OCI-M2 (cell line): Measurements from ENCODE around the gene ACTL6A.

Experiments used
- DNase-seq: peaks from one replicate; lab custom pipeline; 2025; ENCODE audit not compliant: unreplicated experiment; lab: John Stamatoyannopoulos, UW

ACTL6A gene

GRCh38 chr3:179590669-179591068, 27.9 kb downstream of the ACTL6A start:
- DNase-seq: no peak

DNA sequence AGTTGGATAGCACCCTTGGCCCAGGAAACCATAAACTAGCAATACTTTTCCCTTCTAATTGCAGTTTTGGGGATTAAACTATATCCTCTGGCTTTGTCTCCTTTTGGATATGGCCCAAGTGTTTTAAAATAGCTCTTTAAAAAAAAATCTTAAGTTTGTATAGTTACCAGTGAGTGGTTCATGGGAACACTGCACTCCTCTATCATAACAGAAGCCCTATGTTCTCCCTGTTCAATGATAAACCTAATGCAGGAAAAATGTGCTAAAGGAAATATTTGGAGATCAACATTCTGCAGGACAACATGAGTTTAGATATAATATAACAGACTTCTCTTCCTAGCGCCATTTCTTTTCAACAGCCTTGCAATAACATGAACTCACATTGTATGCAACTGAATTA, 28.6 kb downstream of the ACTL6A start:
- DNase-seq: no peak

GRCh38 chr3:179599531-179599930, 36.8 kb downstream of the ACTL6A start:
- no peak for DNase-seq

GRCh38 chr3:179603321-179603720, 40.6 kb downstream of the ACTL6A start:
- DNase-seq: no peak

- no peak for DNase-seq
Observed at GRCh38 chr3:179603831-179604230, 41.1 kb downstream of the ACTL6A start.

GRCh38 chr3:179604321-179605078, 41.8 kb downstream of the ACTL6A start, which contains the start of the genes MRPL47 and NDUFB5:
Gene MRPL47, minus strand, starts transcription at chr3:179604638. Its CDS starts 14 bp downstream, at chr3:179604624.
Gene NDUFB5, plus strand, starts transcription at chr3:179604794. Its CDS starts 22 bp downstream, at chr3:179604816.
- peak; percentile 78 for DNase-seq

- no peak for DNase-seq
Observed at GRCh38 chr3:179606534-179607085, 43.9 kb downstream of the ACTL6A start.

DNA sequence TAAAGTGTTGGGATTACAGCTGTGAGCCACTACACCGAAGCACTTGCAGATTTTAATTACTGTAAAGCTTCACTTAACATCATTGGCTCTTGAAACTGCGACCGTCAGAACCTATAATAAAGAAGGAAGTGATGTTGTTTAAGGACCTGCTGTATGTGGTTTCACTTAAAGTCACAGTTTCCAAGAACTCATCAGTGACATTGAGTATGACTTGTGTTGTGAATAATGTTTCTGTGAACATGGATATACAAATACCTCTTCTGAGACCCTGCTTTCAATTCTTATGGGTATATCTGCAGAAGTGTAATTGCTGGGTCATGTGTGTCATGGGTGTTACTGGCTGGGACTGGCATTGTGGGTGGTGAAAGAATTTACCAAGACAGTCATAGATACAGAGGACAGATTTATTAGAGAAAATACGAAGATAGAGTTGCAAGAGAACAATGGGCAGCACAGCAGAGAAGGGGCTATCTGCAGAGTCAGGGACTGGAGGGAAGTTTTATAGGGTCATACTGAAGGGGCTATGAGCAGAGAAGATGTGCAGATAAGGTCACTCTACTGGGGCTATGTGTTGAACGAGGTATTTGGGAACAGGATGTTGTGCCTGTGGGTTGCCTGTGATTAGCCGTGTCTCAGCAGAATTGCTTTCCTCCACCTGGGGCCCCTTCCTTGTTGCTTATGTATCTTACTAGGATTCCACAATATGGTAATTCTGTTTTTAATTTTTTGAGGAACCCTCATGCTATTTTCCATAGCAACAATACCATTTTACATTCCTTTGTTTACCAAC, 46.4 kb downstream of the ACTL6A start:
- no peak for DNase-seq

DNA sequence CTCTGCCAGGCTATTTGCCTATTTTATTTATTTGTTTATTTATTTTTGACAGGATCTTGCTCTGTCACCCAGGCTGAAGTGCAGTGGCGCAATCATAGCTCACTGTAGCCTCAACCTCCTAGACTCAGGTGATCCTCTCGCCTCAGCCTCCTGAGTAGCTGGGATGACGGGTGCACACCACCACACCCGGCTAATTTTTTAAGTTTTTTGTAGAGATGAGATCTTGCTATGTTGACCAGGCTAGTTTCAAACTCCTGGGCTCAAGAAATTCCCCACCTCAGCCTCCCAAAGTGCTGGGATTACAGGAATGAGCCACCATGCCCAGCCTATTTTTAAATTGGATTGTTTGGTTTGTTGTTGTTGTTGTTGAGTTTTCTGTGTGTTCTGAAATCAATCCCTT, 47.3 kb downstream of the ACTL6A start:
- DNase-seq: no peak

DNA sequence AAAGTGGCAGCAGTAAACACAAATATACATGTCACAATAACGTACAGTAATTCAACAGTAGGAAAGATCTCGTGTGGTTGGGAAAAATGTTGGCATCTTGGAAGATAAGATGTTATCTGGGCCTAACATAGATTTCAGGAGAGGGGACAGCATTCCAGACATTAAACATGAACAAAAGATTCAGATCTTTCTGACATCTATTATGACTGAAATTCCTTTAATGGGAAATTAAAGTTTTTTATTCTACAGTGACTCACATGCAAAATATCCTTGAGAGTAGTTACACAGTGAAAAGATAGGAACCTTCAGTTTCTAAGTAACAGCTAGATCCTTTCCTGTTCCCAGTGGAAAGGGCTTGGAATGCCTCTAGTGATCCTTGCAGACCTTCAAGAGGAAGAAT, 51.1 kb downstream of the ACTL6A start:
- DNase-seq: no peak

GRCh38 chr3:179615458-179616173, 52.9 kb downstream of the ACTL6A start:
- no peak for DNase-seq

DNA sequence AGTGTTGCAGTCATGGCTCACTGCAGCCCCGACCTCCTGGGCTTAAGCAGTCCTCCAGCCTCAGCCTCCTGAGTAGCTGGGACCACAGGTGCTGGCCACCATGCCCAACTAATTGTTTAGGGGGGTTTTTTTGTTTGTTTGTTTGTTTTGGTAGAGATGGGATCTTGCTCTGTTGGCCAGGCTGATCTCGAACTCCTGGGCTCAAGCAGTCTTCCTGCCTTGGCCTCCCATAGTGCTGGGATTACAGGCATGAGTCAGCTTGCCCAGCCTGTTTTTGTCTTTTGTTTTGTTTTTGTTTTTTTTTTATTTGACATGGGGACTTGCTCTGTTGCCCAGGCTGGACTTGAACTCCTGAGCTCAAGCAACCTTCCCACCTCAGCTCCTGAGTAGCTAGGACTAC, 59.3 kb downstream of the ACTL6A start:
- DNase-seq: no peak

GRCh38 chr3:179624451-179624850, 61.7 kb downstream of the ACTL6A start:
- no peak for DNase-seq

DNA sequence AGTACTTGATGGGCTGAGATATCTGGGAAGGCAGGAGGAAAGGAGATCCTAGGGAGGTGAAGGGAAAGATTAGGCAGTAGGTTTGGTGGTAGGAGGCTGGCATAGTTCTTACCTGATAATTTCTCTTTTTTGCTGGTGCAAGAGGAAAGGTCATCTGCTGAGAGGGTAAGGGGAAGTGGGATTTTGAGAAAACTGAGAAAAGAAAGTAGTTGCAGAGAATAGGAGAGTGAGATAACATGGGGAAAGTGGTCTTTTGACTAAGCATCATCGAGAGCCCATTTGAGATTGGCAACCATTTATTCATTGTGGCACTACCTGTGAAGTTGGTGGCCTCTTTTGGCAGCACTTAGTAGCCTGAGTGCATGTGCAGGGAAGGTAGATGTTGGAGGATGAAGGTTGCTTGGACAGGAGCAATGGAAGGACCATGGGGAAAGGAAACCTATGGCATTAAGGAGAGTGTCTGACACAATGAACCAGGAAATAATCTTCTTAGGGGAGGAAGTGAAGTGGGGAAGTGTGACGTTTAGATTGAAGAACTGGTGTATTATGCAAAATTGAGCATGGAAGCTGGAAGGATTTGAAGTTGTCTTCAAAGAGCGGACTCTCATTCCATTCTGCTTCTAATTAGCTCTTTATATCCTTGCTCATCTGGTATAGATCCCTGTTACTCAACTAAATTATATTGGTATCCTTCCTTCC, 68.2 kb downstream of the ACTL6A start:
- no peak for DNase-seq
